Type B pancreatic cell (in vitro differentiated cells): ENCODE data around the gene NAXE. TPM values are rescaled to one million over a fixed set of nuclear protein-coding genes. Genes with fewer than 3 reads are reported as not detected.

Experiments used
- DNase-seq: peaks from one replicate; pipeline ENCODE4 v3.0.0; 2021; ENCODE audit warnings: mixed read lengths; ENCODE audit not compliant: unreplicated experiment; ENCODE audit errors: extremely low spot score
- H3K27ac Mint-ChIP-seq: 2 replicates; pipeline ENCODE4 v1.8.0; 2021; ENCODE audit warnings: mild to moderate bottlenecking, mixed read lengths
- H3K27me3 Mint-ChIP-seq: 2 replicates; pipeline ENCODE4 v1.8.0; 2021; ENCODE audit warnings: mixed read lengths
- H3K36me3 Mint-ChIP-seq: 2 replicates; pipeline ENCODE4 v1.8.0; 2021; ENCODE audit warnings: mixed read lengths
- H3K4me1 Mint-ChIP-seq: one replicate; pipeline ENCODE4 v1.8.0; 2021; ENCODE audit warnings: mixed read lengths; ENCODE audit not compliant: unreplicated experiment
- H3K4me3 Mint-ChIP-seq: 2 replicates; pipeline ENCODE4 v1.8.0; 2021; ENCODE audit warnings: mild to moderate bottlenecking, mixed read lengths
- H3K9me3 Mint-ChIP-seq: 2 replicates; pipeline ENCODE4 v1.8.0; 2021; ENCODE audit warnings: mixed read lengths
- CTCF ChIP-seq: fragments of 200-600 bp; sonication (generic); conservative IDR thresholded peaks from 2 replicates; pipeline ENCODE4 v1.5.0; 2021; ENCODE audit warnings: antibody characterized with exemption, mild to moderate bottlenecking
- total RNA-seq: library from RNA; stranded (reverse); gene quantifications from 2 replicates; pipeline ENCODE4 v1.2.1, GENCODE V29; 2021; ENCODE audit warnings: low replicate concordance

NAXE gene
- total RNA-seq, 1 donor from 2014 or later, result 98.4 TPM

- Mint-ChIP-seq H3K4me1 (peaks cover 4% of the 10 kb centered on the region), H3K36me3 (peaks cover 5% of the 10 kb centered on the region), H3K27me3 (no peaks in the 10 kb centered on the region), H3K27ac (peak overlapping the region; percentile 90), H3K9me3 (no peaks in the 10 kb centered on the region), H3K4me3 (peak overlapping the region; percentile 91)
- no peak for TF ChIP-seq CTCF
- DNase-seq, result no peak
Measured at GRCh38 chr1:156591181-156591431, 470 bp upstream of the NAXE start.

- no peak for TF ChIP-seq CTCF
- peak overlapping the region; percentile 91 for H3K4me3 Mint-ChIP-seq
- no peak for DNase-seq
- H3K36me3 Mint-ChIP-seq, result peaks cover 5% of the 10 kb centered on the region
- H3K27me3 Mint-ChIP-seq, result no peaks in the 10 kb centered on the region
- H3K4me1 Mint-ChIP-seq, result peaks cover 4% of the 10 kb centered on the region
- H3K9me3 Mint-ChIP-seq, result no peaks in the 10 kb centered on the region
- H3K27ac Mint-ChIP-seq, result no peak overlapping the region
Measured at GRCh38 chr1:156592158-156592909, 758 bp downstream of the NAXE start.

DNA sequence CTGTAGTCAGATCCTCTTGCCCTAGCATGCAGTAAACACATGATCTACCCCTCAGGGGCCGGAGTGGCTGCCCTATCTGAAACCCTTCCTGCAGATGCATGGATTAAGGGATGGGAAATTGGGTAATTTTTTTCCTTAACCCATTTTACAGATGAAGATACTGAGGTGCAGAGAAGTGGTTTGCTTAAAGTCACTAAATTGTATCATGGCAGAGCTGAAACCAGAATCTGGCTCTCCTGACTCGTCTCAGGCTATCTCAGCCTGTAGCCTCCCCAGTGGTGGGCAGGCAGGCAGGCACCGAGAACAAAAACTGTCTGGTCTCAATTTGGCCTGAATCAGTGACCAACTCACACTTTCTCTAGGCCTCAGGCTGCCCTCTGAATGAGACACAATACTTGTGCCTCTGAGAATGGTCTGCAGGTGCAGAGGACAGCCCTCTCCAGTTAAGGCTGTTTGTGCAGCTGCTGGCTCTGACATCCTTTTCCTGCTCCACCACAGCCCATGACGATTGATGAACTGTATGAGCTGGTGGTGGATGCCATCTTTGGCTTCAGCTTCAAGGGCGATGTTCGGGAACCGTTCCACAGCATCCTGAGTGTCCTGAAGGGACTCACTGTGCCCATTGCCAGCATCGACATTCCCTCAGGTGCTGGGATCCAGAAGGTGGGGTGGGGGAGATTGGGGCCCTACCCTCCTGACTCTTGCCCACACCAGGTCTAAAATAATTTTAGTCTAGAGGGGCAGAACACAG, 1.5 kb downstream of the NAXE start:
- no peaks in the 10 kb centered on the region for H3K27me3 Mint-ChIP-seq
- peaks cover 5% of the 10 kb centered on the region for H3K36me3 Mint-ChIP-seq
- H3K4me1 Mint-ChIP-seq, result peaks cover 4% of the 10 kb centered on the region
- H3K9me3 Mint-ChIP-seq, result no peaks in the 10 kb centered on the region
- TF ChIP-seq CTCF, result no peak
- no peak for DNase-seq
- H3K27ac Mint-ChIP-seq, result no peak overlapping the region
- peak overlapping the region; percentile 91 for H3K4me3 Mint-ChIP-seq

DNA sequence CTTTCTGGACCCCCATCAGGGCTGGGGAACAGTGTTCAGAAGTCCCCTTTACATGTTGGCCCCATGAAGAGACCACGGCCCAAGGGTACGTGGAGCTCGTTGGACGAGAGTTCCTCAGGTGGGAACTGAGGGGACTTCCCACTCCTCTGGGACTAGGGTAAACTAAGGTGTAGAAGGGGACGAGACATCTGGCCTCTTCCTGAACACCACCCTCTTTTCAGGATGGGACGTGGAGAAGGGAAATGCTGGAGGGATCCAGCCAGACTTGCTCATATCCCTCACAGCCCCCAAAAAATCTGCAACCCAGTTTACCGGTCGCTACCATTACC, 2.0 kb downstream of the NAXE start:
- Mint-ChIP-seq H3K4me1 (peaks cover 4% of the 10 kb centered on the region), H3K27me3 (no peaks in the 10 kb centered on the region), H3K36me3 (peaks cover 5% of the 10 kb centered on the region), H3K27ac (no peak overlapping the region), H3K9me3 (no peaks in the 10 kb centered on the region), H3K4me3 (no peak overlapping the region)
- TF ChIP-seq CTCF, result no peak
- no peak for DNase-seq

DNA sequence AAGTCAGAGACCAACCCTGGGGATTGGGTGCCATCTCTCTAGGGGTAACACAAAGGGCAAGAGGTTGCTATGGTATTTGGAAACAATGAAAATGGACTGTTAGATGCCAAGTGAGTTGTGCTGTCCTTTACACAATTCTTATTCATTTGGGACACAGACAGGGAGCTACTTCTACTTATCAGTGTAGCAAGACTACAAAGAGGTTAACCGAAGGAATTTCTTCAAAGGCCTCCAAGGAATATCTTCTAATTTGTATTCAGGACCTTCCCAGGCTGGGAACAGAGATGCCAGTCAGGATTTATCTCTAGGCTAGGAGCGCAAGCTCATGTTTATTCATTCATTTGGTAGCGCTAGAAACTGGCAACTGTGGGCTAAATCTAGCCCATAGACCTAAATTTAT, 2.6 kb downstream of the NAXE start:
- DNase-seq, result no peak
- H3K27me3 Mint-ChIP-seq, result no peaks in the 10 kb centered on the region
- peaks cover 5% of the 10 kb centered on the region for H3K36me3 Mint-ChIP-seq
- H3K27ac Mint-ChIP-seq, result no peak overlapping the region
- no peak for TF ChIP-seq CTCF
- no peak overlapping the region for H3K4me3 Mint-ChIP-seq
- peaks cover 4% of the 10 kb centered on the region for H3K4me1 Mint-ChIP-seq
- no peaks in the 10 kb centered on the region for H3K9me3 Mint-ChIP-seq
